AG04450 (cell line): ENCODE data around the gene IZUMO4. TPM values are rescaled to one million over a fixed set of nuclear protein-coding genes. Genes with fewer than 3 reads are reported as not detected.

Source experiments
- CTCF ChIA-PET: fragments of 300-600, 350-600 bp; formaldehyde crosslinking; extraction: SDS; loops from one replicate; lab custom pipeline; 2022; ENCODE audit warnings: antibody characterized with exemption, inconsistent platforms; lab: Charles Lee
- POLR2A ChIA-PET: fragments of 350-600 bp; formaldehyde crosslinking; extraction: SDS; loops from one replicate; lab custom pipeline; 2021; ENCODE audit warnings: antibody characterized with exemption, inconsistent platforms; lab: Yijun Ruan, JAX
- DNase-seq: peaks from one replicate; pipeline ENCODE4 v3.0.0-alpha.2; 2011; ENCODE audit warnings: low read depth, low spot score
- H3K27ac ChIP-seq: one replicate; pipeline ENCODE4 v1.5.1; 2012; ENCODE audit warnings: low read depth, low read length, control low read depth
- H3K27me3 ChIP-seq: one replicate; pipeline ENCODE4 v1.6.0; 2012; ENCODE audit warnings: low read length; ENCODE audit not compliant: control insufficient read depth, insufficient read depth
- H3K4me3 ChIP-seq: 2 replicates; pipeline ENCODE4 v1.5.1; 2011; ENCODE audit warnings: mild to moderate bottlenecking, low read depth, low read length, control low read depth
- H3K9me3 ChIP-seq: 2 replicates; pipeline ENCODE4 v1.5.1; 2012; ENCODE audit warnings: low read length; ENCODE audit not compliant: control insufficient read depth, insufficient read depth
- CTCF ChIP-seq: IDR thresholded peaks from 2 replicates; pipeline ENCODE4 v1.5.1; 2011; ENCODE audit warnings: low read depth, low read length, control low read depth, inconsistent platforms
- polyA plus RNA-seq: library from polyadenylated mRNA; depleted of rRNA; stranded (reverse); fragments of >200 nt; gene quantifications from 2 replicates; pipeline ENCODE4 v1.2.3, GENCODE V29; 2011

Gene IZUMO4
- polyA plus RNA-seq, 1 experiment: 0.56 TPM

- Histone ChIP-seq H3K4me3 (no peak overlapping the region), H3K27me3 (no peaks in the 10 kb centered on the region), H3K9me3 (no peaks in the 10 kb centered on the region; the same call in 1 of the 2 replicates), H3K27ac (no peak overlapping the region)
- DNase-seq: no peak
- CTCF ChIA-PET: no interaction called here
- POLR2A ChIA-PET: no interaction called here
- TF ChIP-seq CTCF: no peak
Measured at GRCh38 chr19:2114218-2114617, 17.5 kb downstream of the IZUMO4 start.

DNA sequence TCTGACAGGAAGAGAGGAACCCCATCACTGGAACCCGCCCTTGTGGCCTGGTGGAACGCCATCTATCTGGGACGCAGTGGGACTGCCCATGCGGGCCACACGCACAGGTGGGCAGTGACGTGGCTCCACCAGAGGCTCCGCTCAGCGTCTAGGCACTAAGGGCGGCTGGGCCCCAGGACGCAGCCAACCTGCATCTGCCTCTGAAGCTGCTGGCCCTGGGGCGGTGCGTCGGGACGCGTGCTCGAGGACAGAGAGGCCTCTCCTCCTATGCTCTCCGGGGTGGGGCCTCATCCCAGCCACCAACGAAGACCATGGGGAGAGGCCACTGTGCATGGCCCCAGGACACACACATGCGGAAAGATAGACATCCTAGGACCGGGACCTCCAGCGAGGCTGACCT is 18.1 kb downstream of the IZUMO4 start:
- TF ChIP-seq CTCF: no peak
- ChIA-PET POLR2A (no interaction called here), CTCF (no interaction called here)
- no peak for DNase-seq
- no peaks in the 10 kb centered on the region; the same call in 1 of the 2 replicates for H3K9me3 ChIP-seq
- H3K27me3 ChIP-seq: no peaks in the 10 kb centered on the region
- H3K4me3 ChIP-seq: no peak overlapping the region
- H3K27ac ChIP-seq: no peak overlapping the region

DNA sequence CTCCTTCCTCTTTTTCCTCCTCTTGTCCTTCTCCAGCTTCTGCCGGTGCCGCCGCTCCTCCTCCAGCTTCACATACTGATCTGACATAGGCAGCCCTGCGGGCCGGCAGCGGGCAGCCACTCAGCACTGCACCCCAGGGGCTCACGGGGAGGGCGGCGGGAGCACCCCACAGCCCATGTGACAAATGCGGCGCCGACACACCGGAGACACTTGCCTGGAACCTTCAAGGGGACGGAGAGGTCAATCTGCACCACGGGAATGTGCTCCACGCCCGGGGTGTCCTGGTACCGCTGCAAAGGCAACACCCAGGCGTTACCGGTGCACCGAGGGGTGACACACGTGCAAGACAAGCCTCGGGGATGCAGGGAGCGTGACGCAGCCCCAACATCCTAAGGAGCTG is 18.6 kb downstream of the IZUMO4 start:
- no peak overlapping the region for H3K4me3 ChIP-seq
- DNase-seq: no peak
- ChIA-PET POLR2A (no interaction called here), CTCF (interaction anchor here (0.6 kb wide), 1 partner anchor 569 kb away, joined by 3 read pairs; no protein-coding TSS in a partner anchor)
- H3K9me3 ChIP-seq: no peaks in the 10 kb centered on the region; the same call in 1 of the 2 replicates
- no peaks in the 10 kb centered on the region for H3K27me3 ChIP-seq
- H3K27ac ChIP-seq: no peak overlapping the region
- TF ChIP-seq CTCF: no peak

- ChIA-PET POLR2A (no interaction called here), CTCF (no interaction called here)
- Histone ChIP-seq H3K27me3 (no peaks in the 10 kb centered on the region), H3K4me3 (no peak overlapping the region), H3K9me3 (no peaks in the 10 kb centered on the region; the same call in 1 of the 2 replicates), H3K27ac (no peak overlapping the region)
- DNase-seq: no peak
- no peak for TF ChIP-seq CTCF
Measured at GRCh38 chr19:2115911-2116426, 19.3 kb downstream of the IZUMO4 start.

DNA sequence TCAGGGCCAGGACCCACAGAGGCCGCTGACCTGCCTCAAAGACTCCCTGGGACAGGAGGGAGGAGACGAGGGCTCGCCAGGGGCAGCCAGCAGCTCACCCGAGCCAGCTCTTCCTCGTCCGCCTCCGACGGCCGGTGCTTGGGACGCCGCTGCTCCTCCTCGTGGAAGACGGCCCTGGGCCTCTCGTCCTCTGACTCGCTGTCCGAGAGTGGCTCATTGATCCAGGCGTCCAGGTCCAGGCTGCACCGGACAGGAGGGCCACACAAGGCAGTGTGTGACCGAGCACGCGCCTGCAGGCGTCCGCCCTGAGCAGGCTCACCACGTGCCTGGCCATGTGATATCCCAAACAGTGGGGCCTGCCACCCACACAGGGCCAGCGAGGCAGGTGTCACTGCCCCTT is 19.8 kb downstream of the IZUMO4 start:
- POLR2A ChIA-PET: no interaction called here
- CTCF ChIA-PET: interaction anchor here (0.6 kb wide), 1 partner anchor 39 kb away, joined by 3 read pairs; no protein-coding TSS in a partner anchor
- no peaks in the 10 kb centered on the region; the same call in 1 of the 2 replicates for H3K9me3 ChIP-seq
- DNase-seq: no peak
- no peak overlapping the region for H3K27ac ChIP-seq
- H3K27me3 ChIP-seq: no peaks in the 10 kb centered on the region
- no peak for TF ChIP-seq CTCF
- H3K4me3 ChIP-seq: no peak overlapping the region
